Loucy (cell line): ENCODE measurements around the gene ARMC5.

Experiments
- CTCF ChIP-seq: fragments of 200-600 bp; sonication (generic); conservative IDR thresholded peaks from 2 replicates; pipeline ENCODE4 v1.5.1; 2014; ENCODE audit warnings: mild to moderate bottlenecking, antibody characterized with exemption, low read length
- EZH2phosphoT487 ChIP-seq: fragments of 200-600 bp; IDR thresholded peaks from 2 replicates; pipeline ENCODE4 v1.6.1; 2018; ENCODE audit warnings: antibody characterized with exemption, mild to moderate bottlenecking, moderate library complexity, borderline replicate concordance

- TF ChIP-seq CTCF (no peak), EZH2phosphoT487 (no peak)
These were observed 23.7 kb upstream of the ARMC5 start for GRCh38 chr16:31435341-31436220.
